HG03439 (cell line): ENCODE measurements around the gene ZNF385C.

Experiments
- ATAC-seq: cut with Tn5 transposase; IDR thresholded peaks from one replicate; pipeline ENCODE4 v1.9.1; 2021; ENCODE audit warnings: mild to moderate bottlenecking, moderate library complexity; ENCODE audit not compliant: unreplicated experiment

Gene ZNF385C

DNA sequence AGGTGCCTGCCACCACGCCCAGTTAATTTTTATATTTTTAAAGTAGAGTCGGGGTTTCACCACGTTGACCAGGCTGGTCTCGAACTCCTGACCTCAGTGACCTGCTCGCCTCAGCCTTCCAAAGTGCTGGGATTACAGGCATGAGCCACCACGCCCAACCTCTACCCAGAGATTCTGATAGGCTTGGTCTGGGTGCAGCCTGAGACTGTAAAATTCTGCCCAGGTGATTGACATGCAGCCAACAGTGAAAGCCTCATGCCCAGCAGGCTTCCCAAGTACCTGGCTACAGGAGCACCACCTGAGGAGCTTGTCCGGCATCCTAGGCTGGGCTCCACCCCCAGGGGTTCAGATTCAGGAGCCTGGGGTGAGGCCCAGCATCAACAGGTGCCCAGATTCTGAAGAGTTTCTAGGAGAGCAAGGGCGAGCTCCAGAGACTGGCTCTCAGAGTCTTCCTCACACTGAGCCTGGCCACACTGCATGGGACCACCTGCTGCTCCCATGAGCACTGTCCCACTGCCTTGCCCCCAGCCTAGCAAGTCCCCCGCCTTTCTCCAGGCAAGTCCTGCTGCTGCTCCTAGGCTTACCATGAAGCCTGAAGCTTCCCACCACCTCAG is 16.6 kb downstream of the ZNF385C start:
- ATAC-seq: no peak

DNA sequence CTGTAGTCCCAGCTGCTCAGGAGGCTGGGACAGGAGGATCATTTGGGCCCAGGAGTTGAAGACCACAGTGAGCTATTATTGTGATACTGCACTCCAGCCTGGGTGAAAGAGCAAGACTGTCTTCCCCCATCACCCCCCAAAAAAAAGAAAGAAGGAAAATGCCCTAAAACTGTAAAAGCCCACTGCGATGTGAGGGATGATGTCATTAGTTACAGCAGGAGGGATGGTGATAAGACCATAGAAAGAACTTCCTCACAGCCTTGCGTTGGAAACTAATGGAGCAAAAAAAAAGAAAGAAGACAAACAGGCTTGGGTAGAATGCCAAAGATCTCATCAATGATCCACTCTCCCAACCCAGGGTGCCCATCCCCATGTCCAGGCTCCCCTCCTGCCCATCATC is 18.7 kb downstream of the ZNF385C start:
- ATAC-seq: no peak

DNA sequence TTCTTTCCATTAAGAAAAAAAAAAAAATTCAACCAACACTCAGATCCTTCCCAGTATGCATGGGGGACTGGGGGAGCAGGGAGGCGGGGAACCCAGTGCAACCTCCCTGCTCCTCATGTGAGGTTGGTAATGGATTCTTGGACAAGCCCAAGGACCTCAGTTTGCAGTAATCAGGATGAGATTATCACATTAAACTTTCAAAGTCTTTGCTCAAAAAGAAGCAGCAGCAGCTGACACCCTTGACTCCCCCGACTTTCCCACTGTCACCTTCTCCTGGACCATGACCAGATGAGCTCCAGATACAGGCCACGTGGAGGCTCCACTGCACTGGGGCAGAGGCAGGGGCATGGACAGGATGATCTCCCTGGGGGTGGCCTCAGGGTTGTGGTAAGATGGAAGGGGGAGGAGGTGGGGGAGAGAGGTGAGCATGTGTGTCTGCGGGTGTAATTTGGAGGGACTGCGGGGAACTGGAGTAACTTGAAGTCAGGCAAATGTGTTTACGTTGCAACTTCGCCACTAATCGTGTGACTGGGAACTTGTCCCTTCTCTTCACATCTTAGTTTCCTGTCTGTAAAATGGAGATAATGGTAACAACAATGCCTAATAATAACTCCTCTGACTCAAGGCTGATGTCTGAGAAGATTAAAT is 19.8 kb downstream of the ZNF385C start:
- no peak for ATAC-seq

DNA sequence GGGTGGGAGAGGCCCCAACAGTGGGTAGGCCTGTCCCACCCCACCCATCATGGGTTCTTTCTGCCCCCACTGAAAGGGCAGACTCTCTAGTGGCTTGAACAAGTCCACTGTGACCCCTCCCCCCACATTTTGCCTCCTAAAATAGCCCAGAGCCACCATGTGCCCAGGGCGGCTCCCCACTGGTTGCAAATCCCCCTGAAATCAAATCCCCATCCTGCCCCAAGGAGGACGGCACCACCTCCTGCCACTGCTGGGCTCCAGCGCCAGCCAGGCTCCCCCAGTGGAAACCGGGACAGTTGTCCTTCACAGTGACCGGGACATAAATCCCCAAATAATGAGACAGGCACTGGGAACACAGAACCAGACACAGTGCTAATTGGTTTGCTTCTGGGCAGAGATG is 20.5 kb downstream of the ZNF385C start:
- no peak for ATAC-seq

DNA sequence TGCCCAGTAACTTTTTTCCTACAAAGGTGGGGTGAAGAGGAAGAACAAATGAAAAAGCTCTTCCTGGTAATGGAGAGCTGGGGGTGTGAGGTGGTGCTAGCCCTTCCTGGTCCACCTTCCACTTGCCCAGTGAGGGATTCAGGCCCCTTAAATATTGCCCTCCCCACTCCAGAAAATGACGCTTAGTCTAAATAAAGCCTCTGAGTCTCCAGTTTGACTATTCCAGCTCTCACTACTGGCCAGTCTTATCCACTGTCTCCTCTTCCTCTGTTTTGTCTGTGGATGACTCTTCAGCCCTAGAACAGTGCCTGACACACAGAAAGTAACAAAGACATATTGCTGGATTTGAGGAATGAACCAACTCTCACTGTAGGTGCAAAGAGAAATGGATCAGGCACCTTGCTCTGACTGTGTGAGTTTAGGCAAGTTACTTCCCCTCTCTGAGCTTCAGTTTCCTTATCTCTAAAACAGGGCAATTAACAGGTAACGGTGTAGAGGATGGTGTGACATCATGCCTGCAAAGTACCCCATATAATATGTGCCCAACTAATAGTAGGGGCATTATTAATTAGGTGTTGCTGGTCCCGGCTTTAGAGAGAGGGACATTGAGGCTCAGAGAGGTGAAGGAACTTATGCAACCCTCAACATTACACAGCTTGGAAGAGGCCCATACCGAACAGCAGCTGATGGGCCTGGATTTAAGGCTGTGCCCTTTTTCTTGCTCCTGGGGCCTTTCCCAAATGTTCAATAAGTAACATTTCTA is 21.3 kb downstream of the ZNF385C start:
- ATAC-seq: no peak

DNA sequence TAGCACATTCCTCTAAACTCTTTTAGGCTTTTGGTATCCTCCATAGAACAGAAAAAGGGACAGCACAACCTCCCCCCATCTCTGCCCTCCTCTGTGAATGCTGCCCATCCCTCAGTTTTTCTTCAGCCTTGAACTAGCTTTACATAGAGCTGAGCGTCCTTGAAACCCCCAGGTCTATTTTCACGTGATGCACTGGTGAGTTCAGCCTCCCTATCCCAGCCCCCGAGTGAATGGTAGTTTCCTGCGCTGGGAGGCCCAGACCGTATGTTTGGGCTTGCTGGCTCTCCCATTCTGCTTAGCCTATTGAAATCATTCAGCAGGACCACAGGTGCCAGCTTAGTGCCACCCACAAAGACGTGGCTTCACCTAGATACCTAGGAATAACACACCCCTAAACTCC is 22.5 kb downstream of the ZNF385C start:
- ATAC-seq: no peak

DNA sequence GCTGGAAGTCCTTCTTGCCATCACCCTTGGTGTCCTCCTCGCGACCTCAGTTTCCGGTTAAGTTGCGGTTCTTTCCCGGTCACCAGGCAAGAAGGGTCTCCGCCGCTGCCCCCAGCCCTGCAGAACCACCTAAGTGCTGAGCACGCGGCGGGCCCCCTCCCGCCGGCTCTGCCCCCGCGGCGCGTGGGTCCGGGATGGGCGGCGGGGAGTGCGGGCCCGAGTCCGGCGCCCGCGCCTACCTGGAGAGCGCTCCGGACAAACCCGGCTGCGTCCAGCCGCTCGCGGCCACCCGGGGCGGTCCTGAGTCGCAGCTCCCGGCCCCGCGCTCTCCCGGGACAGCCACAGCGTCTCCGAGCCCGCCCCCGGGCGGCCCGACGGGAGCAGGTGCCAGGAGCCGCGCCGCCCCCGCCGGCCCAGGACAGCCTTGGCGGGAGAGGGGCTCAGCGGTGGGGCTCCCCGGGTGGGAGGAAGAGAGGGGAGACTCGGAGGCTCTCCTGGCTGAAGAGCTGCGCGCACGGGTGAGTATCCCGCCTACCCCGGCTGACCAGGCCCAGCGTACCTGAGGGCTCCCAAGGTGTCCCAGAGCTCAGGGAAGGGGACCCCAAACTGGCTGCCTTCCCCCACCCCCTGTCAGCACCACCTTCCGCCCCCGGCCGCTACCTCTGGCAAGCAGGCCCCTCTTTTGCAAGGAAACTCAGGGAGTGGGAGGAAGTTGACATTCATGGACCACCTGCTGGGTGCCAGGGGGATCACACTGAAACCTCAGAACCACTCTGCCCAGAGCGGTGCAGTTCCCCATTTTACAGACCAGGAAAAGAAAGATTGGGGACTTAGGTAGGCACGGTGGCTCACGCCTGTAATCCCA is 25.7 kb downstream of the ZNF385C start:
- no peak for ATAC-seq

DNA sequence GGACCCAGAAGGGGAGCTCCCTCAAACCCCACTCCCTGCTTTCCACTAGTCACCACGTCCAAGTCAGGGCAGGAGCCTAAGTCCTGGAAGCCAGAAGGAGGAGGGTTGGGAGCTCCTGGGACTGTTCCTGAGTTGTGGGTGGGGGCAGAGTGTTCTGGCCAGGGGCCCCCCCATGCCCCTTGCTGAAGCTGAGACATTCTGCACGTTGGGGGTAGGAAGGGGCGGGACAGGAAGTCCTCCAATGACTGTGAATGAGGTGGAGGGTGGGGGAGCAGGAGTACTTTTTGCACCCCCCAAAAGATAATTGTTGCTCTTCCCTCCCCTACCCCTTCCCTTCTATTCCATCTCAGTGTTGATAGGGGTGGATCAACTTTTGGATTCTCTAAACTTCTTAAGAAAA is 26.5 kb downstream of the ZNF385C start:
- ATAC-seq: no peak

DNA sequence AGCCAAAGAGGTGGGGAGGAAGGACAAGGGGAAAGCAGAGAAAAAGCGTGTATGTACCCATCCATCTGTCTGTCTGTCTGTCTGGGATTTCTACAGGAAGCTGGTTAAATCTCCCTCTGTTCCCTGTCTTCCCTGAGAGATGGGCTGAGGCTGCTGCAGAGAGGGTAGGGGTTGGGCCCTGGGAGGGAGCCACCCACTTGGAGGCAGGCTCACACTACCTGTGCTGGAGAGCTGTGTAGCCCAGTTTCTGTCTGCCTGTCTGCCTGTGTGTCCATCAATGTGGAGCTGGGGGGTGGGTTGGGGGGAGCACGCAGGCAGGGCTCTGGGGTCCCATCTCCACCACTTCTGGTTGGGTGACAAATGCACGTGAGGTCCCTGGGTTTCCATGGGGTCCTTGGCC is 29.3 kb downstream of the ZNF385C start:
- no peak for ATAC-seq

DNA sequence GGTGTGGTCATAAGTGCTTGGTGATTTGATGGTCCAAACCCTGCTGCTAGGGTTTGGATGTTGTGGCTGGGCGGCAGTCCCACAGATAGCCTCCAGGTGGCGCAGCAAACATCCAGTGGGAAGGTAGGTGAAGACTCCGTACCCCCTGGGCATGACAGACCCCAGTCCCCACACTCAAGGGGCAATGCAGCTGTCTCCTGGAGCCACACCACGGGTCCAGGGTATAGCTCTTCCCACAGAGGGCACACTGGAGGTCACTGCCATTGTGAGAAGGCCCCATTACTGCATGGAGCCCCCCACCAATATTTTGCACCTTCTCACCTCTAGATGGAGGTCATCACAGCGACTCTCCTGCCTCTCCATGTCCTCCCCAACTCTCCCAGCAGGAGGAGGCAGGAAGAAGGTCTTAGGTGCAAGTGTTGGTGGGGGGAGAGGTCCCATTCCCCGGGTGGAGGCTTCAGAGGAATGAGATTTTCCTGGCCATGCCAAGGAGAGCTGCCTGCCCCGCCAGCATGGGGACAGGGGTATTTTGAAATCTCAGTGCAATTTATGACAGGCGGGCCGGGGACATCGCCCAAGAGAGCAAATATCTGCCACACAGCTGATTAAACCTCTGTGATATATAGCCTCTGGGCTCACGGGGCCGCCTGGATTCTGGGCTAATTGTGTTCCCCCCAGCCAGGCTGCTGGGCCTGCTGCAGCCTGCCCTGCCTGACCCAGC is 30.7 kb downstream of the ZNF385C start:
- ATAC-seq: no peak

DNA sequence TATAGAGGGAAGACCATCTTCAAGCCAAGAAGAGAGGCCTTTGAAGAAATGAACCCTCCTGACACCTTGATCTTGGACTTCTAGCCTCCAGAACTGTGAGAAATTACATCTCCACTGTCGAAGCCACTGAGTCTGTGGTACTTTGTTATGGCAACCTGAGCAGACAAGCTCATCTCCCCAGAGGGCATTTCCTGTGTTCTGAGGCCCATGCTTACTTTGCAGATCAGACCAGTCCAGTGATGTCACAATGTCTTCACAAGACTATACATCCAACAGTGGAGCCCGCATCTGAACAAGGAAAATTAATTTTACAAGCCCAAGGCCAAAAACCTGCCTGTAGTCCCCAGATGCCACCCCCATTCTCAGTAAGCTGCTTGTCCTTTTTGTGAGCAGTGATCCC is 33.1 kb downstream of the ZNF385C start:
- ATAC-seq: no peak

DNA sequence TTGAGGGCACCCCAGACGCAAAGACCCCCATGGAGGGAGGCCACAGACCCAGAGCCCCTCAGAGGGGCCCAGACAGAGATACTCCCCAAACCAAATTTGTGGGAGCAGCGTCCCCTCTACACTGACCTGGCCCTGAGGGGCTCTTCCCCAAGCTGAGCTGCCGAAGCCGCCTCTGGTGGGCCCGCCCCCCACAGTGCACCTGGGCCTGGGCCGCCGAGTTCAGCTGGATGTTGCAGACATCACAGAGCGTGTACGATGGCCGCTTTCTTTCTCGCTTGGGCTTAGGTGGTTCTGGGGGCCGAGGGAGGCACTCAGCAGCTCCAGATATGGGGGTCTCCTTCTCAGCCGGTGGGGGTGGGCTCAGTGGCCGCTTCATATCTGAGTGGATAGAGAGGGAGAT is 35.6 kb downstream of the ZNF385C start:
- no peak for ATAC-seq

DNA sequence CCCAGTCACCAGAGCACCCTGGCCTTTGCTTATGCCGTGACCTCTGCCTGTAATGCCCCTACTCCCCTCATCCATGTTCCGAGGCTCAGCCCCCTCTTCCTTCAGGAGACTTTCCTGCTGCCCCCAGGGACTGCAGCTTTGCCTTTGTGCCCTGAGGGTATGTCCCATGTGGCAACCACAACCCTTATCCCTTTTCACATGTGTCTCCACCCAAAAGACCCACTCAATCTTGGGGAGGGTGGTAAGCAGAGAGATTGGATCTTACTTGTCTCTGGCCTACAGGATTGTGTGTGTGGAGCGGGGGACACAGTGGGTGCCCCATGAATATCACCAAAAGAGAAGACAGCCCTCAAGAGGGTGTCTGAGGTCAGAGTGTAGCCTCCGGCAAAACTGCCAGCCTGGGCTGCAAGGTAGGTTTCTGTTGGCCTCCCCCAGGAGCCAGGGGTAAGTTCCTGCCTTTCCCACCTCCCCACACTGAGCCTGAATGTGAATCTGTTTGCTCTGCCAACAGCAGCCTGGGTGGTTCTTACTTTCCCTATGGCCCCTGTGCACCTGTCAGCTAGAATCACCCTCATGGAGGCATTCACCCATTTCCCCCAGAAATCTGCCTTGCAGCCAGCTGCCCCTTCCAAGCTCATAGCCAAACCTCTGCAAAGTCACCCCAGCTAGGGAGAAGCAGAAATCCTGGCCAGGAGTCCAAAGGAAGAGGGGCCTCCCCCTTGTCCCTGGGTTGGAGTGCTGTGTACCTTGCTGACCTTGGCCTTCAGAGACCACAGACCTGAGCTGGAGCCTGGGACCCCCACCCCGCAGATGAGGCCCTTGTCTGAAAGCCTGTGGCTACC is 36.4 kb downstream of the ZNF385C start:
- no peak for ATAC-seq

DNA sequence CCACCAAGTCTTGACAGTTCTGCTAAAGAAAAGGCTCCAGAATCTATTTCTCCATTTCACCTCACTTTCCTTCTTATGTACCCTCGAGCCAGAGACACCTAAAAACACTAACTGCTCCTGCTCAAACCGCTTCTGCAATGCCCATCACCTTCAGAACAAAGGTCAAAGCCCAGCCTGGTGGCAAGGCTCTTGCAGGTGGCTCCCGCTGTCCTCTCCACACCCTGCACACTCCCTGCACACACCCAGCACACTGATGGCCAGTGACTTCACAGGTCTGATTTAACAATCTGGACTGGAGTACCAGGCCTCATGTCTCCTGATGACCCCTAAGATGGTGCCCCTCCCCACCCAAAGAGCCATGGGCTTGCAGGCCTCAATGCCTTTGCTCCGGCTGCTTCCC is 38.0 kb downstream of the ZNF385C start:
- ATAC-seq: no peak

DNA sequence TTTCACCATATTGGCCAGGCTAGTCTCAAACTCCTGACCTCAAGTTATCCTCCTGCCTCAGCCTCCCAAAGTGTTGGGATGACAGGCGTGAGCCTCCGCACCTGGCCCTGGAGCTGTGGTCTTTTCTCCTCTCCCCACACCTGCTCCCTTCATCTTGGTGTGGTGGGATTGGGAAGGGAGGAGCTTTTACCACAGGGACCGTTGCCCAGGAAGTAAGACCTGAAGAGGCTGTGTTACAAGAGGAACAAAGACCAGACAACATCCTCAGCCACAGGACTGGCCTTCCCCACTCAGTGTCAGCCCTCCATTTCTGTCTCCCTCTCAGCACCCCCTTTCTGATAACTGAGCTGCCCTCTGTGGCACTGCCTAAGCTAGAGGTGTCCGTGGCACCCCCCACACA is 38.5 kb downstream of the ZNF385C start:
- ATAC-seq: no peak

DNA sequence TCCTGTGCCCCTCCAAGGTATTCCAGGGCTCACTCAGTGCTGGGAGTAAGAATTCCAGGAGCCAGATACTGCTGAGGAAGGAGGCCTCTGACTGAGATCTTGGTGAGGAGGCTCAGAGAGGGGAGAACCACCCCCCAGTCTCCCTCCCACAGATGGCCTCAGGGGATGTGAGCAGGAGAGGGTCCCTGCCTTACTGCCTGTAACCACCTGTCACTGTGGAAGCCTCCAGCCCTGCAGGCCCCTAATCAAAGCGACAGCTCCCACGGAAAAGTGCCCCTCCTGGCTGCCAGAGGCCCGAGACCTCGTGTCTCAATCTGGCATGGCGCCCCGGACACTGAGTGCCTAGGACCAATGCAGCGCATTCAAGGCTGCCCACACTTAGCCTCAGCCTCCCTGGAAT is 40.2 kb downstream of the ZNF385C start:
- ATAC-seq: no peak

DNA sequence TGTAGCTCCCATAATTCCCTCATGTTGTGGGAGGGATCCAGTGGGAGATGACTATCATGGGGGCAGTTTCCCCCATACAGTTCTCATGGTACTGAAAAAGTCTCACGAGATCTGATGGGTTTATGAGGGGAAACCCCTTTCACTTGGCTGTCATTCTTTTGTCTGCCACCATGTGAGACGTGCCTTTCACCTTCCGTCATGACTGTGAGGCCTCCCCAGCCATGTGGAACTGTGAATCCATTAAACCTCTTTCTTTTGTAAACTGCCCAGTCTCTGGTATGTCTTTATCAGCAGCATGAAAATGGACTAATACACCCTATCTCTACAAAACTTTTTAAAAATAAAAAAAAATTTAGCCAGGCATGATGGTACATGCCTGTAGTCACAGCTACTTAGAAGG is 41.6 kb downstream of the ZNF385C start:
- no peak for ATAC-seq

DNA sequence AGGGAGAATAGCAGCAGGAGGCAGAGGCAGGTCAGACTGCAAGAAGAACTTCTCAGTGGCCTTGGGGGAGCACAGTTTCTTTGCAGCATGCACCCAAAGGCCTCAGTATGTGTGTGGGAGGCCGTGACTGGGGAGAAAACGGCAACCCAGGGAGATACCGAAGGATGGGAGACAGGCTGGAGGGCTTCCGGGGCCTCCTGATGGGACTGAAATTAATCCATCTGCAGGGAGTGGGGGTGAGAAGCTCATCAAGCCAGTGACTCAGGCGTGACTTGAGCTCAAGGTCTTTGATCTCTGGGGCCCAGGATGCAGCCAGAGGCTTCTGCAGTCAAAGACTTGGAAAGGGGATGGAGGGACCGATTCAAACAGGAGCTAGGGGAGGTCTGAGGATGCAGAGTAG is 42.8 kb downstream of the ZNF385C start:
- no peak for ATAC-seq

DNA sequence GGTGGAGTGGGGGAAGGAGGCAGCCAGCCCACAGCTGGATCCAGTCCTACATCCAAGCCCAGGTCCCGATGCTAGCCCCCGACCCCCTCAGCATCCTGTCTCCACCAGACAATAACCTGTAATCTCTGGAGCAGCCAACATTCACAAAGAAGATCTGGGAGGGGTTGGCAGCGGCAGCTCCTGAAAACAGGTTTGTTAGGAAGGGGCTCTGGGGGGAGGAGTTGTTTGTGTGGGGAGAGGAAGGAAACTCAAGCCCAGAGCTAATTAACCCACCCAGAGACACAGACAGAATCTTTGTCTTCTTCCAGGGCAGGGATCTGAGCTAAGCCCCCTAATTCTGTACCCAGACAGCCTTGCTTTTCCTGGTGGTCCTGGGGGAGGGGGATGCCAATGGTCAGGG is 43.2 kb downstream of the ZNF385C start:
- no peak for ATAC-seq
